Spleen (tissue), 11 donors: ENCODE results near the gene NR5A1. TPM values are rescaled to one million over a fixed set of nuclear protein-coding genes. Genes with fewer than 3 reads are reported as not detected.
A peak's percentile ranks its signal among the peaks of the same experiment; 100 is the strongest.

ENCODE experiments used
- DNase-seq: peaks from one replicate; pipeline ENCODE4 v3.0.0-alpha.2; 2020
- H3K27ac ChIP-seq, 8 donors: fragments of 200-600 bp; sonication (generic) in 7 of 8; 1 replicate in 4 of 8; 2 replicates in 4 of 8; pipeline versions ENCODE4 v1.5.0 to v1.8.0; 2016 to 2021; ENCODE audit warnings: inconsistent platforms in 4 of 8, mild to moderate bottlenecking in 4 of 8, moderate library complexity in 1 of 8
- H3K27me3 ChIP-seq, 7 donors: fragments of 200-600 bp; sonication (generic) in 6 of 7; replicated peaks in 1 of 7; 1 replicate in 4 of 7; 2 replicates in 3 of 7; pipeline versions ENCODE4 v1.5.0 to v1.8.0; 2016 to 2021; ENCODE audit warnings: inconsistent platforms in 3 of 7, mild to moderate bottlenecking in 1 of 7
- H3K36me3 ChIP-seq, 6 donors: fragments of 200-600 bp; sonication (generic) in 5 of 6; 1 replicate in 4 of 6; 2 replicates in 2 of 6; pipeline versions ENCODE4 v1.5.0 to v1.8.0; 2016 to 2021; ENCODE audit warnings: inconsistent platforms in 2 of 6
- H3K4me1 ChIP-seq, 6 donors: fragments of 200-600 bp; sonication (generic) in 5 of 6; 1 replicate in 3 of 6; 2 replicates in 3 of 6; pipeline versions ENCODE4 v1.5.0 to v1.8.0; 2016 to 2021; ENCODE audit warnings: inconsistent platforms in 3 of 6
- H3K4me3 ChIP-seq, 8 donors: fragments of 200-600 bp; sonication (generic) in 7 of 8; 1 replicate in 4 of 8; 2 replicates in 4 of 8; pipeline versions ENCODE4 v1.5.0 to v1.8.0; 2016 to 2021; ENCODE audit warnings: inconsistent platforms in 4 of 8, mild to moderate bottlenecking in 4 of 8, moderate library complexity in 2 of 8
- H3K9me3 ChIP-seq, 8 donors: fragments of 200-600 bp; sonication (generic) in 7 of 8; 1 replicate in 4 of 8; 2 replicates in 4 of 8; pipeline versions ENCODE4 v1.5.0 to v1.8.0; 2016 to 2021; ENCODE audit warnings: inconsistent platforms in 4 of 8
- CTCF ChIP-seq, 11 experiments: fragments of 200-600 bp in 7 of 11; fragments of 450-650 bp in 4 of 11; sonication (generic) in 4 of 11; IDR thresholded peaks in 8 of 11; conservative IDR thresholded peaks in 3 of 11; 1 replicate in 7 of 11; 2 replicates in 4 of 11; pipeline versions ENCODE4 v1.4.0 to v1.8.0; 2016 to 2021; ENCODE audit warnings: antibody characterized with exemption in 11 of 11, inconsistent platforms in 4 of 11, mild to moderate bottlenecking in 1 of 11
- POLR2A ChIP-seq, 3 donors: fragments of 450-650 bp; IDR thresholded peaks; one replicate each; pipeline ENCODE4 v1.5.1; 2017; ENCODE audit warnings: antibody characterized with exemption in 3 of 3, mild to moderate bottlenecking in 1 of 3
- POLR2AphosphoS5 ChIP-seq, 3 donors: sonication (generic); formaldehyde crosslinking; IDR thresholded peaks; one replicate each; pipeline ENCODE4 v1.5.1; 2017; ENCODE audit warnings: antibody characterized with exemption in 3 of 3
- whole genome bisulfite sequencing, 5 donors: extraction: QIAGEN DNeasy Blood & Tissue Kit in 3 of 5; methylation state at CpG; one replicate each; pipeline versions ENCODE4 v1.1.5 to v1.1.7; 2013 to 2018; 5-methylcytosine and 5-hydroxymethylcytosine counted together
- intact Hi-C: fragments of 100-400 bp; cut with DNase I; formaldehyde crosslinking; loops from one replicate; pipeline ENCODE4 v1.15.0; 2023; ENCODE audit warnings: low total_unique reads
- polyA plus RNA-seq, 3 donors: library from polyadenylated mRNA; stranded (reverse); fragments of 200-250 nt; gene quantifications; one replicate each; pipeline ENCODE4 v1.2.1, GENCODE V29; 2013
- total RNA-seq, 7 donors: library from RNA; depleted of rRNA in 3 of 7; stranded (reverse); fragments of >200 nt in 3 of 7; fragmentation: NEBNext Ultra II Directional in 4 of 7; extraction: Animal tissue kit (Norgen Biotek cat#: 25700) in 4 of 7; gene quantifications; one replicate each; pipeline versions ENCODE4 v1.1.0 to v1.2.1, GENCODE V29; 2016 to 2021
- donor health status: healthy with polysubstance abuse.
- donor health status: DM: no; HTN: no; CAD: no; lungs with moderate emphysema.
- donor health status: DM: no; HTN: no; CAD: no.
- donor health status: Bipolar disorder and iron deficiency.
- donor health status: healthy.
- donor health status: DM: no; HTN: no; CAD: no.
- donor health status: DM: yes; HTN: yes; CAD: no.

NR5A1 gene
- total and polyA plus RNA-seq, 10 donors: 46.5 to 378 (median 193) TPM

GRCh38 chr9:124511426-124511840 is 4.2 kb upstream of the NR5A1 start:
- peaks cover 9 to 48% (median 26%) of the 10 kb centered on the region in 6 donors for H3K4me1 ChIP-seq
- H3K27me3 ChIP-seq: peaks cover 0 to 30% (median 0%) of the 10 kb centered on the region in 7 donors
- no peak overlapping the region for H3K4me3 ChIP-seq
- no peaks in the 10 kb centered on the region for H3K9me3 ChIP-seq
- peak overlapping the region in 6 of 8 donors; percentile 36 to 80 (median 68) for H3K27ac ChIP-seq
- H3K36me3 ChIP-seq: no peaks in the 10 kb centered on the region
- intact Hi-C loops: no loop called here
- WGBS, 5 donors: 54 to 82% (median 73%) methylated on average over 5 to 6 of the region's 6 CpGs
- no peak for TF ChIP-seq POLR2AphosphoS5 (IDR thresholded peaks at IDR 0.05)
- no peak for TF ChIP-seq POLR2A (IDR thresholded peaks at IDR 0.05)
- no peak for TF ChIP-seq CTCF (IDR thresholded peaks at IDR 0.05 in 8 of 11, conservative IDR thresholded peaks at IDR 0.05 in 3 of 11)
- DNase-seq: no peak

DNA sequence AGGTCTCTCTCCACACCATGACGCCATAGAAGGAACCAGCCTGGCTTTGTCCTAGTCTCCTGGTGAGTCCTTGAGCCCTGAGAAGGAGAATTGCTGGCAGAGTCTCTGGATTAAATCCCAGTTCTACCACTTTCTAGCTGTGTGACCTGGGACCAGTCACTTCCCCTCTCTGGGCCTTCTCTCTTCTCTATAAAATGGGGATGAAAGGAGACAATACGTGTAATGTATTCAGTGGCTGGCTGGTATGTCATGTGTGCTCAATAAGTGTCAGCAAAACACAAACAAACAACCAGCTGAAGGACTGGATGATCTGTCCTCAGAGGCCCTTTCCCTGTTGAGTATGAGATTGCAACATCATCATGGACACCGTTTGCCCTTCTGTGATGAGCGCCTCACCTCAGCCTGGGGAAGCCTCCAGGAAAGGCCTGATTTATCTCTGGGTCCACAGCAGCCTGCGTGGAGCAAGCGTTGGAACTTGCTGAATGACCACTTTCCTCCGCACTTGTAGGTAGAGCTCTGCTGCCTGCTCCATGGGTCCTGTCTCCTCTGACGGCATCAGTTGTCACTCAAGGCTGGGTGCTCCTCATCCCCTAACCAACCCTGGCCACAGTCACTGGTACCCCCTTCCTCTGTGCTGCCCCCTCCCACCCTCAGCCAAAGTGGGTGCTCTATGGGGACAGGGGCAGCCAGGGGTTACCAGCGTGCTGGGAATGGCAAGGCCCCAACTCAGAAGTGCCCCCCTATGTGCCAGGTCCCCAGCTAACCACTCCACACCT is 3.6 kb upstream of the NR5A1 start:
- Histone ChIP-seq H3K4me3 (no peak overlapping the region), H3K36me3 (no peaks in the 10 kb centered on the region), H3K4me1 (peaks cover 9 to 48% (median 26%) of the 10 kb centered on the region in 6 donors), H3K27me3 (peaks cover 0 to 36% (median under 1%) of the 10 kb centered on the region in 7 donors), H3K27ac (peak overlapping the region in 5 of 8 donors; percentile 61 to 80 (median 68)), H3K9me3 (no peaks in the 10 kb centered on the region)
- TF ChIP-seq CTCF (IDR thresholded peaks at IDR 0.05 in 8 of 11, conservative IDR thresholded peaks at IDR 0.05 in 3 of 11): no peak
- no peak for TF ChIP-seq POLR2AphosphoS5 (IDR thresholded peaks at IDR 0.05)
- TF ChIP-seq POLR2A (IDR thresholded peaks at IDR 0.05): no peak
- DNase-seq: no peak
- intact Hi-C loops: no loop called here
- WGBS, 5 donors: 52 to 78% (median 74%) methylated on average over 8 to 9 of the region's 9 CpGs

- 58 to 82% (median 65%) methylated on average over 11 of the region's 11 CpGs for WGBS, 5 donors
- TF ChIP-seq POLR2AphosphoS5 (IDR thresholded peaks at IDR 0.05): peak in 2 of 3 donors; percentile 60 to 71
- TF ChIP-seq POLR2A (IDR thresholded peaks at IDR 0.05): no peak
Measured at GRCh38 chr9:124507880-124508423, 753 bp upstream of the NR5A1 start.

DNA sequence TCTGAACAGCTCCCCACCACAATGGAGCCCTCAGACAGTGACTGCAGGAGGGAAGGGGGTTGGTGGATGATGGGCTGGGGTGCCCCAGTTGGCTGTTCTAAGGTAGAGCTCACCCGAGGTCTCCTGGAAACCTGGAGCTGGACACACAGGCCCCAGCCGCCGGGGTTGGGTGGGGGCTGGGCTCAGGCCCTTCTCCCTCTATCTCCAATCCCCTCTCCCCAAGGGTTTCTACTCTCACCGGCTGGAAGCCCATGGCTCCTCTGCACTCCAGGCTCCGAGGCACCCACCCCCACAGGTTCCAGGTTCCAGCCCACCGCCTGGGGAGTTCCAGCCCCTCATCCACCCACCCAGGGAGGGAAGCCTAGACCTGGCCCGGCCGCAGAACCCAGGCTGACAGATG is 766 bp downstream of the NR5A1 start:
- Histone ChIP-seq H3K27ac (peak overlapping the region in 7 of 8 donors; percentile 27 to 87 (median 80)), H3K36me3 (peaks cover 0 to 10% (median 0%) of the 10 kb centered on the region in 6 donors), H3K4me1 (peaks cover under 1 to 47% (median 20%) of the 10 kb centered on the region in 6 donors), H3K4me3 (peak overlapping the region; percentile 25 to 76 (median 46)), H3K27me3 (peaks cover 0 to 63% (median 33%) of the 10 kb centered on the region in 7 donors), H3K9me3 (no peaks in the 10 kb centered on the region)
- TF ChIP-seq POLR2A (IDR thresholded peaks at IDR 0.05): no peak
- TF ChIP-seq CTCF (IDR thresholded peaks at IDR 0.05 in 8 of 11, conservative IDR thresholded peaks at IDR 0.05 in 3 of 11): no peak
- no peak for TF ChIP-seq POLR2AphosphoS5 (IDR thresholded peaks at IDR 0.05)
- 54 to 83% (median 77%) methylated on average over 8 of the region's 8 CpGs for WGBS, 5 donors
- DNase-seq: no peak
- intact Hi-C loops: no loop called here

More at GRCh38 chr9:124507880-124508423, 753 bp upstream of the NR5A1 start:
- intact Hi-C loops: no loop called here
- H3K4me1 ChIP-seq: peaks cover 9 to 47% (median 28%) of the 10 kb centered on the region in 6 donors
- no peaks in the 10 kb centered on the region for H3K9me3 ChIP-seq
- peaks cover 0 to 6% (median 0%) of the 10 kb centered on the region in 6 donors for H3K36me3 ChIP-seq
- no peak for DNase-seq
- peaks cover 0 to 59% (median 27%) of the 10 kb centered on the region in 7 donors for H3K27me3 ChIP-seq
- H3K4me3 ChIP-seq: peak overlapping the region in 7 of 8 donors; percentile 38 to 76 (median 48)
- peak overlapping the region; percentile 41 to 87 (median 80) for H3K27ac ChIP-seq
